Measurements from ENCODE around the gene FAT2. TPM values are rescaled to one million over a fixed set of nuclear protein-coding genes. Genes with fewer than 3 reads are reported as not detected.

FAT2 gene
- 10 to 100 TPM in 1 of 12 donors, 1 to 10 TPM in 3, under 1 TPM in 7, not detected in 1; 0.38 to 19.1 (median 0.70) TPM for polyA plus RNA-seq (ENCODE audit: insufficient read length in 12 of 12)
- long read RNA-seq, donor 1 = 0 reads
- long read RNA-seq, donor 2 = 0 reads
- long read RNA-seq, donor 3 = 0 reads
- long read RNA-seq, donor 4 = 0 reads
- long read RNA-seq, donor 5 = 0 reads
- long read RNA-seq, donor 6 = 0 reads
- long read RNA-seq, donor 7 = 0 reads
- long read RNA-seq, donor 8 = 0 reads
- long read RNA-seq, donor 9 = 0 reads
- long read RNA-seq, donor 10 = 0 reads
- long read RNA-seq, donor 11 = 0 reads

GRCh38 chr5:151591144-151591819 is at the start of gene FAT2:
FAT2 (minus strand) TSS chr5:151591331; CDS start chr5:151568931, 22,400 bp downstream.
- peak; percentile 54 for DNase-seq

GRCh38 chr5:151638619-151639018 is 47.5 kb upstream of the FAT2 start:
- DNase-seq = no peak

- DNase-seq = no peak
These were observed 46.5 kb upstream of the FAT2 start for GRCh38 chr5:151637676-151638075.

- DNase-seq = no peak
These were observed 42.8 kb upstream of the FAT2 start for GRCh38 chr5:151633892-151634291.

- DNase-seq = no peak
These were observed 41.8 kb upstream of the FAT2 start for GRCh38 chr5:151632941-151633340.

GRCh38 chr5:151632524-151632923 is 41.4 kb upstream of the FAT2 start:
- DNase-seq = no peak

GRCh38 chr5:151631941-151632340 is 40.8 kb upstream of the FAT2 start:
- DNase-seq = no peak

GRCh38 chr5:151630088-151630487 is 39.0 kb upstream of the FAT2 start:
- DNase-seq = no peak

GRCh38 chr5:151628112-151628823 is 37.1 kb upstream of the FAT2 start:
- DNase-seq = no peak

- no peak for DNase-seq
These were observed 36.5 kb upstream of the FAT2 start for GRCh38 chr5:151627650-151628049.

GRCh38 chr5:151625285-151625684 is 34.2 kb upstream of the FAT2 start:
- no peak for DNase-seq

- peak; percentile 70 for DNase-seq
These were observed 33.3 kb upstream of the FAT2 start for GRCh38 chr5:151624476-151624875.

- no peak for DNase-seq
These were observed 31.4 kb upstream of the FAT2 start for GRCh38 chr5:151622367-151623088.

- DNase-seq = no peak
These were observed 29.3 kb upstream of the FAT2 start for GRCh38 chr5:151620461-151620840.

GRCh38 chr5:151619812-151620460 is 28.8 kb upstream of the FAT2 start:
- no peak for DNase-seq

GRCh38 chr5:151618907-151619306 is 27.8 kb upstream of the FAT2 start:
- no peak for DNase-seq

- DNase-seq = no peak
These were observed 26.9 kb upstream of the FAT2 start for GRCh38 chr5:151617841-151618710.

GRCh38 chr5:151617383-151617840 is 26.3 kb upstream of the FAT2 start:
- DNase-seq = no peak

- DNase-seq = no peak
These were observed 24.3 kb upstream of the FAT2 start for GRCh38 chr5:151615431-151615830.

- no peak for DNase-seq
These were observed 23.4 kb upstream of the FAT2 start for GRCh38 chr5:151614565-151614964.

Data from muscle of arm (tissue), 14 donors.